Left hindlimb (tissue), 1 donor: Measurements from ENCODE around the gene CLEC17A.

Experiments used
- DNase-seq: peaks from one replicate; pipeline ENCODE4 v3.0.0-alpha.2; 2018

The CLEC17A gene

GRCh38 chr19:14659874-14660489 is 77.1 kb downstream of the CLEC17A start:
- no peak for DNase-seq

- DNase-seq = no peak
Observed at GRCh38 chr19:14661372-14661924, 78.6 kb downstream of the CLEC17A start.
